NCI-H1048 (cell line): ENCODE data around the gene LLPH.

ENCODE experiments used
- DNase-seq: peaks from one replicate; lab custom pipeline; 2025; lab: John Stamatoyannopoulos, UW

The LLPH gene

DNA sequence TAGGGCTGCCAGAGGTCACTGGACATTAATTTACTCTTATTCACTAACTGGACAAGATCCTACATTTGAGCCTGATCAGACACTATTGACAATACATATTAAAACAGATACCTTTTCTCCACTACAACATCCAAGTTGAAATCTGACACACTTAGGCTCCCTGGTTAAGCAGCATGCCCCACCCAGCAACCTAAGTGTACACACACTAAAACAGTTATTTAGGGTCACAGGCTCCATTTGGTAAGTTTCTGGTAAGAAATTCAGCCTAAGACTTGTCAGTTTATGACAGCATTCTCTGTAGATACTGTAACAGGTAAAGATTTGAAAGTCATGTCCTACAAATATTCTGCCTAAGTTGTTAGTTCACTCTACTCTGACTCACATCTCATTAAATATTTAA, 12.3 kb upstream of the LLPH start:
- no peak for DNase-seq

DNA sequence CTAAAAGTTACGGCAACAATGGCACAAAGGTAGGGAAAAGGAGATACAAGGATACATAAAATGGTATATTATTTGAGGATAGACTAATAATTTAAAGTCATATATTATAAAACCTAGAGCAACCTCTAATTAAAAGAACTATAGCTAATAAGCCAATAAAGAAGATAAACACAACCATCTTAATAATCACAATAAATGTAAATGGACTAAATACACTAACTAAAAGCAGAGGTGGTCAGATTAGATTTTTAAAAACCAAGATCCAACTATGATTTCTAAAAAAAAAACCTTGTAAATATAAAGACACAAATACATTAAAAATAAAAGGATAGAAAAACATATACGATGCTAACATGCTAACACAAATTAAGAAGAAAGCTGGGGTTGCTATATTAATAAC, 10.7 kb upstream of the LLPH start:
- DNase-seq, result no peak

DNA sequence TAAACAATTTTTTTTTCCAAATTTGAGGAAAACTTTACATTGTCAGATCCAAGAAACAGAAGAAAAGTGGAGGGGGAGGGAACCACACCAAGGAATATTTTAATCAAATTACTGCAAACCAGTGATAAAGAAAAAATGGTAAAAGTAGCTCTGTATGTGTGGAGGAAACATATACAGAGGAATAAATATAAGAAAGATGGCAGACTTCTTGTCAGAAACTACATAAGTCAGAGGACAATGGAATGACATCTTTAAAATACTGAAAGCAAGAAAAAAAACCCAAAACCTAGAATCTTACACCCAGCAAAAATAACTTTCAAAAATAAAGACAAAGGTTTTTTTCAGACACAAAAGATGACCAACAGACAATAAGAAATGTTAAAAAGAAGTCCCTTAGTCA, 10.2 kb upstream of the LLPH start:
- DNase-seq, result no peak

DNA sequence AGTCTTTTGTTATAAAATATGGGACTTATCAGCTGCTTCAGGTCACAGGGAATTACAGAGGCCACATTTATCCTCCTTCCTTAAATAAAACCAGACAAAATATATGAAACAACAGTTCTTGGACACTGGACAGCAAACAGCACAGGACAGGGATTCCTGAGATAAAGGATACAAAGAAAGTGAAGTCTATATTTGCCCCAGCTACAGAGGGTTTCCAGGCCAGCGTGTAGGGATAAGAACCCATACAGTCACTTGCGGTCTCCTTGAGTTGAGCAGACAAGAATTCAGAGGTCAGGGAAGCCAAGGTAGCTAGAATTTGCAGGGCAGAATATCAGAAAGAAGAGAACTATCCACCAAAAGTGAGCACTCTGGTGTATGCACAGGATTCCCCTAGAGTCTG, 8.8 kb upstream of the LLPH start:
- DNase-seq, result no peak

DNA sequence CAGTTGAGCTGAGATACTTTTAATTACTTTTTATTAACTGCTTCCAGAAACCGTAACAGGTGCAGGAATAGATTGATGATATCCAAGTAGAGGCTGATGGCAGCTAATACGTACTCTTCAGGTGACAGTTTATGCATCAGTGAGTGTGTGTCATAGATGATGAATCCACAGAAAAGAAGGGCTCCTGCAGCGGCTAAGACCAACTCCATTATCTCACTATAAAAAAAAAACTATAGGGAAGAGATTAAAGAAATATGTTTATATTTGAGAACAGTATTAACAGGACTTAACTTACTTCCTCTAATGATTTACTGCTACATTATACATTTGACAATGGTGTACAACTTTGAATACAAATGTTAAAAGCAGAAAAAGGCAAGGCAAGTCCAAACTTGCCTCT, 7.4 kb upstream of the LLPH start:
- no peak for DNase-seq

DNA sequence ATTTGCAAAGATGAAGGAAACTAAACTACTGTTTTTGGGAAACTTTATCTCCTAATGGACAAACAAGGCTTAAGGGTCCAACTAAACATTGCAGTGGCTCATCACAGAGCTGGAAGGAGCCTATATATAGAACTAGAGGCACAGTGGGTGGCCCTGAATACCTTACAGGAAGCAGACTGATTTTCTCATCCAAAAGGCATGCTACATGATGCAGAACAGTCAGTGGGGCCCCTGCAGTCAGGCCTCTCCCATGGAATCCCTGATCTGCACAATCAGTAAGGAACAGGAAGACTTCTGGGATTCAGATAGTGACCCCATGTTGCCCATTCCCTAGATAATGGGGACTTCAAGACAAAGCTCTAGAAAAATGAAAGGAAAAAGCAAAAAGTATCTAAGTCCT, 1.9 kb upstream of the LLPH start:
- no peak for DNase-seq

DNA sequence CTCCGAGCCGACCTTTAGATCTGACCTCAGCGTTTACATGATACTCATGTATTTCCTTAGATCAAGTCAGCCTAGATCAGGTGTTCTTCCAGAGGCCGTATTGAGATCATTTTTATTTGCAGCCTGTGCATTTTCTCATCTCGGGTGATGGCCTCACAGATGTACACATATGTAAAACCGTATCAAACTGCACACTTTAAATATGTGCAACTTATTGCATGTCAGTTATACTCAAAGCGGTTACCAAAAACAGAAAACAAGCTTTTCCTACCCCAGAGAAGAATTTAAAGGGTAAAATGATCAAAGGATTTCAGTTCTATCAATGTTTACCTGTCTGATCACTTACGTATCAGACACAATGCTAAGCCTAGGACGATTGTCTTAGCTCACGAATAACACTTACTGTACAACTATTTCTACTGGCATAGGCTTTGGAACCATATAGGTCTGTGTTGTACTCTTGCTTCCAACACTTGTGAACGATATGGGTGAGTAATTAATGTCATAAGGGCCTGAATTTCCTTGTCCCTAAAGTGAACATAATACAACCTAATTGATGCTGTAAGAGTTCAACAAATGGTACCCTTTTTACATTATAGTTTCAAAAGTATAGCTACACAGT, 628 bp upstream of the LLPH start:
- DNase-seq, result no peak

DNA sequence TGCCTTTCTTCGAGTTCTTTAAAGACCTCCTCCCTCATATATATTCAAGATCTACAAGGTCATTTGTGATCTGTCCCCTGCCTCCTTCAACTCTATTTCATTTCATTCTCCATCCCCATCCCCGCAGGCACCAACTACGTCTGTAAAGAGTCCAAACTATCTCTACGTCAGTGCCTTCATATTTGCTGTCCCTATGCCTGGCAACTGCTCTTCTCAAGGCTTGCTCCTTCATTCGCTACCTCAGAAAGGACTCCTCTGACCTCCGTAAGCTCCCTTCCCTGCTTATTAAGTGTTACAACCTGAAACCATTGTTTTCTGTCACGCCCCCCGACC, 650 bp downstream of the LLPH start:
- DNase-seq, result no peak

DNA sequence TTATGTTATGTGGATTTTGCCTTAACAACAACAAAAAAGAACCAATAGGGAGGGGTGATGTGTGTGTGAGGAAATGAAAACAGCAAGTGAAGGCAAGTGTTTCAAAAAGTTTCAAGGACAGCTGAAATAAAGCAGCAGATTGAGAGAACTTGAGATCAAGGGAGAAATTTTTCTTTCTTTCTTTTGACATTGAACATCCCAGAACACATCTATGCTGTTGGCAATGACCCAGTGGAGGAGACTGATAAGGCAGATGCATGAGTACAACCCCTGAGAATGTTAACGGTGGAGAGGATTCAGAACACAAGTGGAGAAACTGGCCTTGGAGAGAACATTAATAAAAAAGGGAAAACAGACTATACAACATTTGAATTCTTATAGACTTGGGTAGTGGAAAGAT, 2.9 kb downstream of the LLPH start:
- DNase-seq, result no peak

DNA sequence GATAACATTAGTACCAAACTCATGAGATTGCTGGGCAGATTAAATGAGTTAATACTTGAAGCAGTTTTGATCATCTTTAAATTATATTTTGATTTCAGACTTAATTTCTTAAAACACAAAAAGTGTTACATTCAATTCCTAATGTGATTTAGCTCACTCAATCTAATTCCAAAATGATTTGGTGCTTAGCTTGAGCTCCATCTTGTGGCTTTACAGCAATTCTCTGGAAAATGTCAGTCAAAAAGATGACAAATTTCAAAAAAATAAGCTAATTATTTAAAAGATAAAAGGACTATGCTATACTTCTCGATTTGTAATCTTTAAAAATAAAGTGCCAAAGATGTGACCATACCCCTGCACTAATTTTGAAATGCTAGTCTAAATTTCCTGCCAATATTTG, 10.1 kb downstream of the LLPH start:
- no peak for DNase-seq

DNA sequence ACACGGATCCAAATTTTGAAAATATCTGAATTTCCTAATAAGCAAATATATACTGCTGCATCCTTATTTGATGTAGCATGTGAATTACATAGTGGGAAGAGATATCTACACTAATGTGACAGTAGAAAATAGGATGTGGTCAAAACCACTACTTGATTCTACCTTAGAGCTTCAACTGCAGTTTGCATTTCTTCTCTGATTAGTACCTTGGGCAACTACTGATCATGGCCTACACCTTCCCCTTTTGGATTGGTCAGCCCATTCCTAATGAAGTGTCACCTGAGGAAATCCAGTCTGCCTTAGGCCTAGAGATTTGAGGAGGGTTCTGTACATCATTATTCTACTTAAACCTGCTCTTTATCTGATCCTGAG, 10.7 kb downstream of the LLPH start:
- DNase-seq, result no peak

DNA sequence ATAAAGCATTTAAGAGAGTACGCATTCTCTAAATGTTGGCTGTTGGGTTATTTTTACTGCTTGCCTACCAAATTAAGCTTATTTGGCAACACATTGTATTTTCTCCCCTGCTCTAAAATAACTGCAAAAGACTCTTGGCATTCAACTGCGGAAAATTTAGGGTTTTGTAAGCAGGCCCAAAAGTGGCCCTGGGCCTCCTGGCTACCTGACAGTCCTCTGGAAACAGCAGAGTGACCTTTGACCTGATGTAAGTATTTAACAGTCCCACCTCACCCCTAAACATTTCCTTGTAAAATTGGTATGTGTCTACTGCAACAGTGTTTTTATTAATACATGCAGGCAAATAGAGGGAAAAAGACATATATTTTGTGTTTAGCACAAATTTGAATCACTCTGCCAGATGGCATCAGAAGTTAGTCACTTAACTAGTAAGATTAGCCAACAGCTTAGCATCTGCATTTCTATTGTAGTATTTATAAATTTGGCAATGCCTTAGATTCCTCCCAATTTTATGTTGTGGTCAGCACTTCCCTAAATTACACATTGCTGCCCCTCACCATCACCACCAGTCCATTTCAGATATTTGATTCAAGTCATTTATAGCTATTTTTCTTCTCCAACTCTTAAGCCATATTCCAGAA, 11.2 kb downstream of the LLPH start:
- no peak for DNase-seq

DNA sequence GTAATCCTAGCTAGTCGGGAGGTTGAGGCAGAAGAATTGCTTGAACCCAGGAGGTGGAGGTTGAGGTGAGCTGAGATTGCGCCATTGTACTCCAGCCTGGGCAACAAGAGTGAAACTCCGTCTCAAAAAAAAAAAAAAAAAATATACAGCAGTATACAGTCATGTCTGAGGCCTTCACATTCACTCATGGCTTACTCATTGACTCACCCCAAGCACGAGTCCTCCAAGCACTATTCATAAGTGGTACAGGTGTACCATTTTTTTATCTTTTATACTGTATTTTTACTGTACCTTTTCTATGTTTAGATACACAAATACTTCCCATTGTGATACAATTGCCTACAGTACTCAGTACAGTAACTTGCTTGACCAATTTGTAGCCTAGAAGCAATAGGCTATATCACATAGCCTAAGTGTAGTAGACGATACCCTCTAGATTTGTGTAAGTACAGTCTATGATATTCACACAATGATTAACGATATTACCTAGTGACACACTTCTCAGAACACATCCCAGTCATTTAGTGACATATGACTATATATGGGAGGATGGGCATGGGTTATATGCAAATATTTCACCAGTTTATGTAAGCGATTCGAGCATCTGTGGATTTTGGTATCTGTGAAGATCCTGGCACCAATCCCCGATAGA, 12.2 kb downstream of the LLPH start:
- DNase-seq, result no peak

DNA sequence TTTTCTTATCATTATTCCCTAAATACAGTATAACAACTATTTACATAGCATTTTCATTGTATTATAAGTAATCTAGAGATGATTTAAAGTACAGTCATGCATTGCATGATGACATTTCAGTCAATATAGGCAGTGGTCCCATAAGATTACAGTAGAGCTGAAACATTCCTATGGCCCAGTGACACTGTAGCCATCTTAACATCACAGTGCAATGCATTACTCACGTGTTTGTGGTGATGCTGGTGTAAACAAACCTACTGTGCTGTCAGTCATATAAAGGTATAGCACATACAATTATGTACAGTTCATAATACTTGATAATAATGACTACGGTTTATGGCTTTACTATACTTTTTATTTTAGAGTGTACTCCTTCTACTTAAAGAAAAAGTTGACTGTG, 13.3 kb downstream of the LLPH start:
- DNase-seq, result no peak

DNA sequence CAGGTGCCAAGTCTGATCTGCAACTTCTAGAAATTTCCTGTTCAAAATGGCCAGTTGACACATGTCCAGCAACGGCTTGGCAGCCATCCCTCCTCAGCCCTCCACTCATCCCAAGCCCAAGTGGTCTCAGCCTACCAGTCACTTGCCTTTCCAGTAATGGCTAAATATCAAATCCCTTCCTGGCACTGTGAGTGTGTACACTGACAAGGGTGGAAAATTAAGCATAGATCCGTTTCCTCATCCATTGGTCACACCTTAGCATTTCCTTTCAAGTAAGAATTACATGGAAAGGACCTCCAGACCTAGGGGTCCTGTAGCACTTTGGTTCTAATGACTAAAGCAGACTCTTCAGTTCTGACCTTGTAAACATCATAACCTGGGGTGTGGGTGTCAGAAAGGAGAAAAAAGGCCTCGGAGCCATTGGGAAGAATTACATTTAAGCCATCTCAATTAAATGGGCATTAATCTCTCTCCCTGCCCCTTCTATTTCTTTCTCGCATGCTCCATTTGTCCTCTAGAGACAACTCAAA, 15.4 kb downstream of the LLPH start:
- DNase-seq, result no peak

DNA sequence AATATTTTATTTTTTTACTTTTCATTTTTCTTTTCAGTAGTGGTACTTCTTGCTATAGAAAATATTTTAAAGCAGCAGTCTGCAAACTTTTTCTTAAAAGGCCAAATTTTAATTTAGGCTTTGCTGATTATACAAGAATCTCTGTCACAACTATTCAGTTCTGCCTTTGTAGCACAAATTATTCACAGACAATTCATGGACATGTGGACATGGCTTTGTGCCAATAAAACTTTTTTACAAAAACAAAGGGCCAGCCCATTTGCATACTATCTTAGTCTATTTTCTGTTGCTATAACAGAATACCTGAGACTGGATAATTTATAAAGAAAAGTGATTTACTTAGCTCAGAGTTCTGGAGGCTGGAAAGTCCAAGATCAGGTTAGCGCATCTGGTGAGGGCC, 17.1 kb downstream of the LLPH start:
- DNase-seq, result no peak

DNA sequence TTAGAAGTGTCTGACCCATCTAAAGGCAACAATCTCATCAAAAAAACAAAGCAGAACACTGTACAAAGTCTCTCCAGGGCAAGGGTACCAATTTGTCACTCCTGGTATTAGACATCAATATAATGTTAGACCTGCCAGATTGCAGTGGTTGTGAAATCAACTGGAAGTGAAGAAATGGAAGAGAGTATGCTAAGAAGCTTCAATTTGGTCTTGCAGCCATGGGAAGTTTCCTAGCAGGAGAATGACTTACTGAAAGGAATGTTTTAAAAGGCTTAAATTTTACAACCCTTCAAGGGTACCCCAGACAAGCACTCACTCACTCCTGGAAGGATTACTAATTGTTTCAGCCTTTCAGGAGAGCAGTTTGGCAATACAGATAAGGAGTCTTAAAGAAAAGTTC, 18.9 kb downstream of the LLPH start:
- DNase-seq, result no peak

DNA sequence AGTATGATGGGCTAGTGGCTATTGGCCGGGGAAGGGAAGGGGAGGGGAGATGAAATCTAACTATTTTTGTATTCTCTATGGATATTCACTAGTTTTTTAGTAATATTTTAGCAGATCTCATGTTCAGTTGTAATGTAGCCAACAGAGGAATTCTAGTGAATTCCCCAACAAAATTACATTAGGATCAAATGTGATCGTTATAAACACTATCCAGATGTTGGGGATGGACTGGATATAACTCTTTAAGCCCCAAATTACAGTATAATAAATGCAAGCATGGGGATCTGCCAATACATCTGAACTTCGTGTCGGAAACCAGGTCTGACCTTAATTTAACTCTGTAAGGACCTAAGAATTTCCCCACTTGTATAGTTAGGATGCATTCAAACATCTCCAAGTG, 21.5 kb downstream of the LLPH start:
- no peak for DNase-seq

DNA sequence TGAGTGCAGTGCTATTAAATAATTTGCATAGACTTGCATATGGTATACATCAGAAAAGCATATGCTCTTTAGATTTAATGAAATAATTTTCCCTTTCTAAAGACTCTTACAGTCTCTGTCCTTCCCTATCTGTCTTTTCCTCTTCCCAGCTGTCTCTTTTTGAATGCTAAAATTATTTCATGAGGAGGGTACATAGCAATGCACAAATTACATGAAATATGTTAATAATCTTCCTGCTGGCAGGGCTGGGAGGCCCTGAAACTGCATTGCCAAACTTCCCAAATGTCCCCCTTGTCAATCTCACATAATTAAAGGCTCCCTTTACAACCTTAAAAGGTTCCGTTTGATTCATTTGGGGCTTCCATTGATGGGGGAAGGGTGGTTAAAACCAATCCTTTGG, 22.2 kb downstream of the LLPH start:
- no peak for DNase-seq

DNA sequence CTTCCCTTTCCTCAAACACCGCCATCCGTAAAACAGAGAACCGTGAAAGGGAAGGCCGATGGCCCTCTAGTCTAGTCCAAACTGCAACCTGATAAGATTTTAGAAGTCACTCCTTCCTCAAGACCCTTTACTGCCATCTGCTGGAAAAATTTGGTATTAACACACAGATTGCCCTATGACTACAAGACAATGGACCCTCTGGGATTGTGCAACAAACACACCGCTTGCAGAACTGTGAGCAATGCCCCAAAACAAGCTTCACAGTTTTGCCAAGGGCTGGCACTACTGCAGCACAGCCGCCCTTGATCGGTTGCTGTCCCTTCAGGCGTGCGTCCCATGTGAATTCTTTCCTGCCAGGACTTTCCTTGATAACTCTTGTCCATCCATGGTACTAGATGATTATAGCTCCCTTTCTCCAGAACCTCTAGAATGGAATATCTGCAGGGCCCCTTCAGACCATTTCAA, 23.1 kb downstream of the LLPH start:
- peak; percentile 76 for DNase-seq

DNA sequence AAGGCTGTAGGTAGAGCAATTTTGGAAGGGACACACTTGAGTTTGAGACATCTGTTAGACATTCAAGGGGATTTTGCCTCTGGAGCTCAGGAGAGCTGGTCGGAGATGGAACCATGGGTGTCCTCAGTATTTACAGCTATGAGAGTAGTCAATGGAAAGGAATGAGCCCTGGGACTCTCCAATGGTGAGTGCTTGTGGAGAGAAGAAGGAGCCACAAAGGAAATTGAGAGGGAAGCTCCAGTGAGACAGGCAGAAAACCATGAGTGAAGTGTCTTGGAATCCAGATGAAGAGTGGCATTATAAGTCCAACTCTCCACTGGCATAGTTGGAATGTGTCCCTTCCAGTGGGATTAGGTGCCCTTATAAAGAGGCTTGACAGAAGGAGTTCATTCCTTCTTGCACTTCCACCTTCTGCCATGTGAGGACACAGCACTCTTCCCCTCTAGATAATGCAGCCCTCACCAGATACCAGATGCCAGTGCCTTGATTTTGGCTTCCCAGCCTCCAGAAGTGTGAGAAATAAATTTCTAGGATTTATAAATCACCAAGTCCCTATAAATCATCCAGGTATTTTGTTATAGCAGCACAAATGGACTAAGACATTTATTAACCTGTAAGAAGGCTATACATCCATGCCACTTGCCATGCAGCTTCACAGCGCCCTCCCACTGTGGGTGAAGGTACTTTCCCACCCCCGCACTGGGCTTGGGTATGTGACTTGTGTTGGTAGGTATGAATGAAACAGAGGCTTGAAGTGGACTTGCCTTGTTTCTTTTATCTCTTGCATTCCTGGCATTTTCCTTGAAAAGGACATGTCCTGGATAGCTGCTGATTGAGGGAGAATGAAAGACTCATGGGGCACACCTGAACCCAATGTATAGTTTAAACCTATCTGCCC, 27.3 kb downstream of the LLPH start:
- DNase-seq, result no peak

DNA sequence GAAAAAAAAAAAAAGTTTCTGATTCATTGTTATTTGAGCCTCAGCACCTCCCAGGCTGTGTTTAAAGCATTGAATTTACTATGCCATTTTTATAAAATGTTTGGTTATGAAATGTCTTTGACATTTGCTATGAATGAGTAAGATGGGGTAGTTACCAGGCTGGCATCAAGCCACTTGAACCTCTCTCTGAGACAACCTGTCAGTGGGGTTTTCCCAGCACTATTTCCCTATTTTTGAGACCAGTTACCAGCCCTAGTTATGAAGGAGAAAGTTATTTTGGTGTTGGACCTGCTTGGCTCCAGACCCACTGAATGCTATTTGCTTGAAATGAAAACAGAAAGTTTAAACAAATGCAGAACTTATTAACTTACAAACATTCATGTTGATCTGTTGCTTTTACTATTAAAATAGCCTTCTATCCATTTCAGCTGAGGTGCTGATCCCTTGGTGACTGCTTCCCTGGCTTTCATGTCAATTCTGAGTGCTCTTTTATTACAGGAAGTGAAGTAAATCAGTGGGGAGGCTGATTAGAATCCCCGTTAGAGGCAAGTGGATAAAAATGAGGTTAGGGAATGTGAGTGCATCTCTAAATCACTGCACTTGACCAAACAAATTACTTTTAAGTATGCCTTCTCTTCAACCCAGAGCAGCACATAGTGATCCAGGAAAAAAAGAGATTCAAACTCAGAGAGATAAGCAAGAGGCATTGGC, 37.8 kb downstream of the LLPH start:
- DNase-seq, result no peak
